Fibroblast of pulmonary artery (primary cell): ENCODE results near the gene MRPS27.

Experiments used
- DNase-seq: peaks from one replicate; pipeline ENCODE4 v3.0.0-alpha.2; 2010; ENCODE audit warnings: low read depth
- H3K4me3 ChIP-seq: replicated peaks from 2 replicates; pipeline ENCODE4 v1.5.1; 2011; ENCODE audit warnings: low read depth, mild to moderate bottlenecking, control low read depth, low read length, moderate library complexity
- CTCF ChIP-seq: IDR thresholded peaks from 2 replicates; pipeline ENCODE4 v1.5.1; 2011; ENCODE audit warnings: mild to moderate bottlenecking, control low read depth, low read length, inconsistent platforms; ENCODE audit errors: missing control alignments

Gene MRPS27

DNA sequence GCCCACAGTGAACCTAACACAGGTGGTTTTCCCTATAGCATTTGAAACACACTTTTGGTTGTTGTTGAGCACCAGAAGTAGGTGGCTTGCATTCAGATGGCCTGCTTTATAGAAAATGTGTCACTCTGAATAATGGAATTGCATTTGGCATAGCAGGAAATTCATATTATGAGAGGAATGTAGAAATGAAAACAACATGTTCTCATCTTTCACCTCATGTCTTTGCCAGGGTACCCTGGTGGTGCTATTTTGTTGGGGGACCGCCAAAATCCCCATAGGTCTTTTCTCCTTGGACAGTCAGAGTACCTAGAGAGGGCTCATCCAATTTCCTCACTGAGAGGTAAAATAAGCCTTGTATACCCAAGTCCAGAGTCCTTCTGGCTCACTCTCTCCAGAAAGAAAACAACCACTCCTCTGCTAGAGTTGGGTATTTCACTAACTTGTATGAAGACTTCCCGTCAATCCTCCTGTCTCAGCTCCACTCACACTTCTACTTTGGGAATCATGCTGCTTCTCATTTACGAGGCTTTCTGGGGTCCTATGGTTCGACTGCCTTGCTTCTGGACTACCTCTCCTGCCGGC lies 67.4 kb downstream of the MRPS27 start:
- no peak for TF ChIP-seq CTCF
- peak; percentile 35 for DNase-seq
- no peak overlapping the region for H3K4me3 ChIP-seq

DNA sequence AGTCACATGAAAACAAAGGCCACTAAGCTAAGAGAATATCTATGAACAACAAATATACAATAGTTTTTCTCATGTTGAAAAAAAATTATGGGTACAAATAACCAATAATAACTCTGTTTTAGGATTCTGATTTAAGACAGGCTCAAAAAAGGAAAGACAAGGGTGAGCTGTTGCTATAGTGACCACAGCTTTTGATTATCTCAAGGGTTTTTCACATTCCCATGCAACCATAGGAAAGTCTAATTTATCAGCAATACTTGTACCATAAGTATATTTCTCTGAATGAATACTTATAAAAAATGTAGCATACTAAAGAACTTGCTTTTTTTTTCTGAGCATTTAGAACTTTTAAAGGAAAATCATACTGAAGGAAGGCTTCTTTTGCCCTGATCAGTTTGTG lies 68.0 kb downstream of the MRPS27 start:
- TF ChIP-seq CTCF = no peak
- H3K4me3 ChIP-seq = no peak overlapping the region
- no peak for DNase-seq

DNA sequence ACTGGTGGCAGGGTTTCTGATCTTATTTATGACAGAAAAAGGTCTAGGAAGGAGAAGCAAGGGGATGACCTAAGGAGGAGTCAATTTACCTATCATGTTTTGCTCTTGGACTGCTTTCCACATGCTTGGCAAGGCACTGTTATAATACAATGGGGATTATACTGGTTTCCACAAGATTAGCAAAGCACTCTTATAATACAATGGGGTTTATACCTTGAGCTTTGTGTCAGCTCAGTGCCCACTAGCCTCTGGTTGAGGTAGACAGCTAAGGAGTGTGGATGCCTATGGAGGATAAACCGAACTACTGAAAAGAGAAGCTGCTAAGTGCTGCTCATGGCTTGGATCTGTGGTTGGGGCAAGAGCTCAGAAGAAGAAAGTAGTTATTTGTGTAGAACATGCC lies 68.7 kb downstream of the MRPS27 start:
- H3K4me3 ChIP-seq = no peak overlapping the region
- TF ChIP-seq CTCF = no peak
- DNase-seq = no peak

- no peak overlapping the region for H3K4me3 ChIP-seq
- DNase-seq = peak; percentile 91
- TF ChIP-seq CTCF = no peak
These were observed 71.5 kb downstream of the MRPS27 start for GRCh38 chr5:72248410-72248981.

DNA sequence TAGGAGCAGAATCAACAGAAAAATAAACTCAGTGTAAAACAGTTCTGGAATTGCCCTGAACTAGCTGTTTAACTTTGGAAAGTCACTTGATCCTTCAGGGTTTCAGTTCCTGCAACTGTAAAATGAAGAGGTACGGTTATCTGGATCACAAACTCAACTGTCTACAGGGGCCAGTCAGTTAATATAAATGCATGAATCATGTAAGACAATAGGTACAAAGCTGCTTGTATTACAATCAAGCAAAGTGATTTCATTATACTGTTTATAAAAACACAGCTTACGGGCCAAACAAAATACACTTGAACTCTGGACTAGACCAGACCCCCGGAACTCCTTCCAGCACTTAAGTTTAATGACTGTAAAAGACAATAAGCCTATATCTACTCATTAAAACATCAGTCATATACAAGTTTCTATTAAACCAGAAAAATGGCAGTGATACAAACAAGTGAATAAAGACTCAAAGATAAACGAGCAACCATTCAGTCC lies 73.0 kb downstream of the MRPS27 start:
- TF ChIP-seq CTCF = no peak
- DNase-seq = peak; percentile 32

GRCh38 chr5:72245951-72246532 lies 74.0 kb downstream of the MRPS27 start:
- peak; percentile 61 for DNase-seq
- no peak overlapping the region for H3K4me3 ChIP-seq
- peak; percentile 53 for TF ChIP-seq CTCF

More for the DNA sequence above, 73.0 kb downstream of the MRPS27 start:
- H3K4me3 ChIP-seq = no peak overlapping the region
